Stimulated activated CD4-positive, alpha-beta T cell treated with anti-CD3 and anti-CD28 coated beads, Interleukin-12 subunit alpha, Interleukin-12 subunit beta, amount 100 ng/mL, for 24 hours (primary cell): ENCODE data around the gene ADAMTS3.

Experiments
- DNase-seq, 2 experiments: peaks; one replicate each; pipeline ENCODE4 v3.0.0-alpha.2; 2020; ENCODE audit warnings: low read depth in 2 of 2

ADAMTS3 gene

DNA sequence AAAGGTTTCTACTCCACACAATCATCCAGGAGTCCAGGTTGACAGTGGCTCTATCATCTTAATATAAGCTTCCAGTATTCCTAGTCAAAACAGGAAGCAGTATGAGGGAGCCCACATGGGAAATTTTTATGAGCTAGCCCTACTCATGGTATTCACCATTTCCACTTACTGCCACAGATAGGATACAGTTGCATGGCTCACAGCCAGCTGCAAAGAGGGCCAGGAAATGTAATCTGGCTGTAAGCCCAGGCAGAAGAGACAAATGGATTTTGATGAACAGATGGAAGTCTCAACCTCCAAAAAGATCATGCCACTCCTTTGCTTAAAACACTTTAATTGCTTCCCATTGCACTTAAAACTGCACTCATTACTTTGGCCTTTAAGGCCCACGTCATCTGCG, 150.6 kb downstream of the ADAMTS3 start:
- no peak for DNase-seq

DNA sequence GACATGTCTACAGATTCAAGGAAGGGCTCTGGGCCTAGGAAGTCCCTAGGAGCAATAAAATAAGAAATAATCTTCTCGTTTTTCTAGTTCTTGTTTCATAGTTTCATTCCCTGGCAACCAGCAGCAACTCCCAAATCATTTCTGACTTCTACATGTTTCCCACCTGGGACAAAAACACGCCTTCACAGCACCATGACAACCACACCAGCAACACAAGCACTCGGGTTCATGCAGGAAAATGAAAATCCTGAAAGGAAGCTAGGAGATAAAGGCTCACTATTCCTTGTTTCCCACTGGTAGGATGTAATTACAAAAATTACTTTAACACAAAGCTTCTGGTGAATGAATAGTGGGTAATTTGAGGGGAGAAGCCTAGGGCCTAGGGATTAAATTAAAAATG, 158.9 kb downstream of the ADAMTS3 start:
- no peak for DNase-seq

DNA sequence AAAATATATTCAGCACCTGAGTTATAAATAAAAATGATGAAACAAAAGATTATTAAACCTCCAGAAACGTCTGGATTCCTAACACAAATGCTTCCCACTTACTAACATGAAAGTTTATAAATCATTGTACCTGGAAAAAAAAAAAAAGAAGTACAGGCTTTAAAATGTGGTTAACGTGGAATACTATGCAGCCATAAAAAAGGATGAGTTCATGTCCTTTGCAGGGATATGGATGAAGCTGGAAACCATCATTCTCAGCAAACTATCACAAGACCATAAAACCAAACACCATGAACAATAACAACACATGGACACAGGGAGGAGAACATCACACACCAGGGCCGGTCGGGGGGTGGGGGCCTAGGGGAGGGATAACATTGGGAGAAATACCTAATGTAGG, 160.5 kb downstream of the ADAMTS3 start:
- DNase-seq, result no peak

DNA sequence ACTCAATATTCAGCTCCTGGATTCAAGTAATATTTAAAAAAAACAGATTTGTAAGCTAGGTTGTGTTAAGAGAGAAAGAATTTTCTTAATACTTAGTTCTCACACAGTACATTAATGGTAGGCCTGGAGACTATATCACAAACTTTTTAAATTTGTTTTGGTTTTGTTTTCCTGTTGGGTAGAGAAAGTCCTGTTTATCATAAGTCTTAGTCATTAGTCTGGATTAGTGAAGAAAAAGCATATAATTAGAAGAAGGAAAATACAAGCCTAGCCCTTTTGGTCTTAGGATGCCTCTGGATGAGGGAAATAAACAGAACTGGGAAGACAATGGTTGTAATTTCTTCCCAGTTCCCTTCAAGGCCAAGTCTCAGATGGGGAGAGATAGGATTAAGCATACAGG, 163.6 kb downstream of the ADAMTS3 start:
- no peak for DNase-seq

DNA sequence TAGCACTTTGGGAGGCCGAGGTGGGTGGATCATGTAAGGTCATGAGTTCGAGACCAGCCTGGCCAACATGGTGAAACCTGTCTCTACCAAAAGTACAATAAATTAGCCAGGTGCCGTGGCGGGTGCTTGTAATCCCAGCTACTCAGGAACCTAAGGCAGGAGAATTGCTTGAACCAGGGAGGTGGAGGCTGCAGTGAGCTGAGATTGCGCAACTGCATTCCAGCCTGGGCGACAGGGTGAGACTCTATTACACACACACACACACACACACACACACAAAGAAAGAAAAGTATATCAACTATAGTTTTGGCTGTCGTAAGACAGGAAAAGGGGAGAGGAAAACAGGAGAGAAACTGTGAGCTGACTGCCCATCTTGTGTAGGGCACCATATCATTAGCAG, 171.7 kb downstream of the ADAMTS3 start:
- DNase-seq, result no peak

DNA sequence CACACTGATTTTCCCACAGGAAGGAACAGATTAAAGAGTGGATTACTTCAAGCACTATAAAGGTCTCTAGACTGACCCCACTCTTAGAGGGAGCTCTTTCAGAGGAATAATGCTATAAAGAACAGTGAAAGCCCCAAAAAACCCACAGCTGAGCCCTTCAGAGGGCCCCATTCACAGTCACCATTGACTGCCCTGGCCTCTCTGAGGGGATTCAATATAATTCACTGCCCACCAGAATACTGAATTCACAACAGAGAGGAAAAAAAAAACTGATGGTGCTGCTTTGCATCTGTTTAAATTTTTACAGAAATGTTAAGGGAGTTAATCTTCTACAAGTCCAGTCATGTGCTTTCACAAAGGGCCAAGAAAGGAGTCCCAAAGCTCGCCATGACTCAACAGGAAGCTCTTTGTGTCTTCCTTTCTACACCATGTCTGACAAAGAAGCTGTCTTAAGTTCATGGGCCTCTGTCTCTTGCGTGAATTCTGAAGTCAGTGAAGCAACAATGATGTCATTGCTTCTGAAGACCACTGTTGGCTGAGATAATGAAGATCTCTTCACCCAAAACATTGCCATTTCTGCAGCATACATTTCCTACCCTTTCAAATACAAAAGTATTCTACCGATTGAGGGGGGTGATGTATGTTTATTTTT, 174.9 kb downstream of the ADAMTS3 start:
- no peak for DNase-seq

DNA sequence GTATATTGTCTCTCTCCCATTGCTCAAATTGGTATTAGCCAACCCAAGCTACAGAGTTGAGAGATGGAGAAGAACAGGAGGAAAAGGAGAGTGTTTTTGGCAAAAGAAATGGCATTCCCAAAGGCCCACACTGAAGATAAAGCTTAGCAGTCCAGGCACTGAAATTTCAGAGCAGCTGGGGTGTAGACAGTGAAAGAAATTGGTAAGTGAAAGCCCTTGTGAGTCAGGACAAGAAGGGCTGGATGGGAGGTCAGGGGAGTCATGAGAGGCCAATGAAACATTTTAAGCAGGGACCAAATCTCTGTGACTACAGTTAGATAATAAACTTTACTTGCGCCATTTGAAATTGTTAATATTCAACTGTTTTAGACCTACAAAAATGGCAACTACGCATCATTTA, 177.7 kb downstream of the ADAMTS3 start:
- DNase-seq, result no peak

DNA sequence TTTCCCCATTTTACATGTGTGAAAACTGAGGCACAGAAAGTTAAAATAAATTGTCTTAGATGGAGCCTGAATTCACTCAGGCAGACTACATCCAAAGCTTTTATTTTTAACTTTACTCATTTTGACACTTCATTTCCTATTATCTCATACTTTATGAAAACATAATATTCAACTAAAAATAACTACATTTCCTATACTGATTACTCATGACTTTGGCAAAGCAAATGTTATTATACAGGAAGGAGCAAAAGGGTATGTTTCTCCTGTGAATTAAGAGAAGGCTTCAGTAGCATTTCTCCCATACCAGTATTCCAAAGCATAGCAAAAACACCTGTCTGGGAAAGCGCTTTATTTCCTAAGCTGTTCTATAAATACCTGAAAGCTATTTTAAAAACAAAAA, 178.6 kb downstream of the ADAMTS3 start:
- no peak for DNase-seq

DNA sequence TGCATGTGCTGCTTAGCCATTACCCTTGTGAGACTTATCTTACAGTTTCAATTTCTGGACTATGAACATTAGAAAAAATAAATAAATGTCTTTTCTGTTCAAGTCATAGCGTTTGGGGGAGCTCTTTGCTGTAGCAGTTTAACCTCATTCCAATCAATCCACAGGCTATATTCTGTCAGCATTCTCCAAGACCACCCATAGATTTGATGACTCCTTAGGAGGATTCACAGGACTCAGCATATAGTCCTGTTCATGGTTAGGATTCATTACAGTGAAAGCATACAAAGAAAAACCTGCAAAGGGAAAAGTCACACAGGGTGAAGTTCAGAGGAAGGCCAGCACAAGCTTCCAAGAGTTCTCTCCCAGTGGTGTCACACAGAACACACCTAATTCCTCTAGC, 180.5 kb downstream of the ADAMTS3 start:
- no peak for DNase-seq

DNA sequence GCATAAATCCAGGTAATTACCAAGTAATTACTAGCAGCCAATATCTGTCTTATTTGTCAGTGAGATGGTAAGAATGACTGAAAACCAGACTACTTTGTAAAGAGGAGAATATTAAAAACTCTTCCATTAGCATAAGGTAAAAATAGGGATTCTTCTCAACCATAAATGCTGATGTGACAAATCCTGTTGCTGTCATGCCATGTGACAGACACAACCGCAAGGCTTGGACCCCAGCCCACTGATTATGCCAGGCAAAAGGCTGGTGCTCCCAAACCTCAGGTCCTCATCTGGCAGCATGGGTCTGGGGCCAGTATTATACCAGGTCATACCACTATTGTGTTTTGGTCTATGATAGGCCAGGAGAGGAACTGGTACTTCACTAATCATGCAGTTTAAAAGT, 181.1 kb downstream of the ADAMTS3 start:
- no peak for DNase-seq

DNA sequence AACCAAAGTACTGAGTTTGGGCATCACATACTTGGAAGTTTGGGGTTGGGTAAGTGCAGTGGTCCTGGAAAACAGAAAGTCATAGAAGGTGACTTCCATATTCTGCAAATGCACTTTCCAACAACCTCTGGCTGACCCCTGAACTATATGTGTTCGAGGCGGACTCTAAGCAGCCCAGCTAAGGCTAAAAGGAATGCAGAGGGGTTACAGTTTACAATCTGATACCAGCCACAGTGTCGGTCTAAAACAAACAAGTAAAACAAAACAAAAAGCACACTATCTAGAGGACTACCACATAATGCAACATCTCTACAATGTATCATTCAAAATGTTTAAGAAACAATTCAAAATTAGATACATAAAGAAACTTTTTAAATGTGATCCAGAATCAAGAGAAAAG, 185.6 kb downstream of the ADAMTS3 start:
- DNase-seq, result no peak

DNA sequence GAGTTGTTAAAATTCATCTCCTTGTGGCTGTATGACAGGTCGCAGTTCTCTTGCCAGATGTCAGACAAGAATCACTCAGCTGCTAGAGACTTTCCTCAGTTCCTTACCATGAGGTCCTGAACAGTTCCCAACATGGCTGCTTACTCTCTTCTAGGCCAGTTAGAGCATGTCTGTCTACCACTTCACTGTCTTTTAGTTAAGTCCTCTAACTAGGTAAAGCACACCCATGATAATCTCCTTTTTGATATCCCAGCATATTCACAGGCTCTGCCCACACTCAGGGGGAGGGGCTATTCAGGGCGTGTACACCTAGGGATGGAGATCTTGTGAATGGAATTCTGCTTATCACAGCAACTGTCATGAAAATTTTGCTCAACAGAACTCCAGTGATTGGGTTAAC, 190.1 kb downstream of the ADAMTS3 start:
- DNase-seq, result no peak

DNA sequence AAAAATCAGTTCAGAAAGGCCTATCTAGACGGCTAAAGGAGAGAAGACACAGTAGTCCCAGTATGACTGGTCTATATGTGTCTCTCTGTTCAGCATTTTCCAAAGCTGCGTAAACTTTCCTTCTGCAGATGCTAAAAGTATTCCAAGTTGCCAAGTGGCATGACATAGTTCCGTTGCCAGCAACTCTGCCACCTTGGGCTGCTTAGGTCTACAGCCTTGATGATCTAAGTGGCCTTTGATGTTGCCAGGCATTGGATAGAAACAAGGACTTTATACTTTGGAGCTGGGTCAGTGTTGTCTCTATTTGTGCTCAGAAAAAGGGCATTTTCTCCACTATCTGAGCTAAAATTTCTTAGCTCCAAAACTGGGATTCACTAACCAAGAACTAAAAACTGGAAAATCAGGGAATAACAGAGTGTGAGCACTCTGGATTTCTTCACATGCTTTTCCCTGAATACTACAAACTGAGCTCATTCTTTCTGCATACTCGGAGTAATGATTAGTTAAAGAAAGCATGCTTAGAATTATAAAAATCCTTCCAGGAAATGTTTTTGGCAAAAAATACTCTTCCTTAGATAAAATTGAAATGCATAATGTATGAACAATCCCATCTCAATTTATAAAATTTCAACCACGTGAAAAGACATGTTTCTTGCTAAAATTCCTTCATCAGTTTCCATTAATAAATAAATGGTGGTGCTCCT, 191.4 kb downstream of the ADAMTS3 start:
- DNase-seq, result no peak

DNA sequence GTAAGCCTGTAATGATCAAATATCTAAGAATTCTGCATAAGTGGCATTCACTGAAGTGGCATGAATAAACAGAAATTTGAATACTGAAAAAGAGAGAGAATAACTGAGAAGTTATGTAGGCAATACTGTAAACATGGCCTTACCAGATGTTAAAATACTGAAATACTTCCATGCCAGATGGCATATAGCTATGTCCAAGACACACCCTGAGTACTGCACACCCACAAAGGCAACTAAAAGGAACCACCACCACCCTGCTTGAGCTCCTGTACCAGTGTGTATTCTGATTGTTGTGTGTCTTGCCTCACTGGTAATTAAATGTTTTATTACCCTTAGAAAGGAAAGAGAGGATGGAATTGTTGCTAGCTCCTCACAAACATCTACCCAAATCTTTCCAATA, 192.1 kb downstream of the ADAMTS3 start:
- DNase-seq, result no peak

DNA sequence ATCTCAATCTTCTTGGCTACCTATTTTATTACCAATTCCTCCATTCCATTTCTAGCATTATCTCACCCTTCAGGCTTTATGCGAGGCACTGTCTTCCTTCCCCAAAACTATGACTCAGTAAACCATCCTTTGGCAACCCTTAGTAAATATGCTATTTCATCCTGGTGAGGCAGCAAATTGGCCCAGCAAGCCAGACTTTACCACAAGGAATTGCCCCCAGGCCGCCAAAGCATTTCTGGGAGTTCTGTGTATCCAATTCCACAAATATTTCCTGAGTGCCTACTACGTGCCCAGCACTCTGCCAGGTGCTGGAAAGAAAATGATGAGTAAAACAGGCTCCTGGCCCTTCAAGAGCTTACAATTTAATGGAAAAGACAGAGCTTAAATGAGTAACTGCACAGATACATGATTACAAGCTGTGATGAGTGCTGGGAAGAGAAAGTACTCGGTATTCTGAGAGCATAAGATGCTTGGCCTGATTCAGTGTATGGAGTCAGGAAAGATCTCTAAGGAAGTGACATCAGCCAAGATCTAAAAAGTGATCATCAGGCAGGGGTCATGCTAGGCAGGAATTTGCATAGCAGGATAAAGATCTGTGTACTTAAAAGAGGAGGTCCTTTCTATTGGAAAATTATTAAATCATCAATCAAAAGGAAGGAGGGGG, 193.8 kb downstream of the ADAMTS3 start:
- DNase-seq, result no peak

DNA sequence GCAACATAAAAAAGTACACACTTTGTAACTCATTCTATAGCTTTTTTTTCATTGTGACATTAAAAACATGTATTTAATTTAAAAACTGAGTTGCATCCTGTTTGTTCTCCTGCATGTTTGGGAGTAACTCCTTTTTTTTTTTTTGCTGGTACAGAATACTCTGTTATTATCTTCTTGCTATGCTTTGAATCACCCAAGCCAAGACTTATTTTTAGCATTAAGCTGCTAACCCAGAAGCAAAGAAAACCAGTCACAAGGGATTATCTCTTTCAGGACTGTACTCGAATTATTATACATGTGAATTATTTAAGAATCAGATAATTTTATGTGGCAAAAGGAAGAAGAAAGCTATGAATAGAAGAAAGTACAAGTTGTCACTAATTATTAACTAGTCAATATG, 194.9 kb downstream of the ADAMTS3 start:
- DNase-seq, result no peak

DNA sequence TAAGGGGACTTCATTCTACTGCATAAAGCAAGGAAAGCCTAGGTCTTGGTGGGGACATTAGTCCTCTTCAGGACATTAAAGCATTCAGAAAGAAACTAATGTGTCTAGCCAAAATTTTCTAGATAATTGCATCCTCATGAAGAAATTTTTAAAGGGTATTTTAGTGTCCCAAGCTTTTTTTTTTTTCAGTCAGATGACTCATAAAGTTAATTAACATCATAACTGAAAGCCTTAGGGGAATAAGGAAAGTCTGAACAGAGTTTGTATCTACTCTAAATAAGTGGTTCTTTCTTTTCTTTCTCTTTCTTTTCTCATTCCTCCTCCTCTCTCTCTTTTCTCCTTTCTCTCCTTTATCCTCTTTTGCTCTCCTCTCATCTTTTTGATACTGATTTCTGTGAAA, 202.4 kb downstream of the ADAMTS3 start:
- no peak for DNase-seq

DNA sequence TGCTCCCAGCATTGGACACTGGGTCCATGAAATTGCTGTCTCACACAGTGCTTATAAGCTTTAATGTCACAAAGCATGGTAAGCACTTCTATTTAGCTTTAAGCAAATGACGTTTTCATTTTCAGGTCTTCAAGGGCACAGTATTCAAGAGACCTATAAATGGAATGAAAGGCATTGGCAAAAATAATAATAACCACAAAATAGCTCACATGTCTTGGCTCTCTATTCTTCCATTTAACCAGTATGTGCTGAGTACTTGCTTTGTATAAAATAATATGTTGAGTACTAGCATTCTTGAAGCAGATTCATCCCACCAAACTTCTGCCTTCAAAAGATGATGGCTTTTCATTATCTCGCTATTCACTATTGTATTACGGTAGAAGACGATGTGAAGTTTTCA, 203.0 kb downstream of the ADAMTS3 start:
- DNase-seq, result no peak

DNA sequence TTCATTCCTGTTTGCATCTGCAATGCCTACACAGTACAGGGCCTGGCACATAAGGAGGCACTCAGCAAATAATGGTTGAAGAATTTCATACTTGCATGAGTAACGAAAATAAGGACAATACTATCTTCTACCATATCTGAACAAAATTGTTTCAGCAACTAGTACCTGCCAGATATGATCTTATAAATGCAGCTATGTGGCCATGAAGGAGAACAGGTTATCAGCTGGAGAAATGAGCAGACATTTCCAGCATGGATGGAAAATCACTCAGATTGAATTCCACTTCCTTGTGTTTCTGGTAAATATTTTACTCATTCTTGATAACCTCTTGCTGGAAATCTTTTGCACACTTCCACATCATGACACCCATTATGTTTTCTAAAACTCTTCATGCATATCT, 204.0 kb downstream of the ADAMTS3 start:
- no peak for DNase-seq

DNA sequence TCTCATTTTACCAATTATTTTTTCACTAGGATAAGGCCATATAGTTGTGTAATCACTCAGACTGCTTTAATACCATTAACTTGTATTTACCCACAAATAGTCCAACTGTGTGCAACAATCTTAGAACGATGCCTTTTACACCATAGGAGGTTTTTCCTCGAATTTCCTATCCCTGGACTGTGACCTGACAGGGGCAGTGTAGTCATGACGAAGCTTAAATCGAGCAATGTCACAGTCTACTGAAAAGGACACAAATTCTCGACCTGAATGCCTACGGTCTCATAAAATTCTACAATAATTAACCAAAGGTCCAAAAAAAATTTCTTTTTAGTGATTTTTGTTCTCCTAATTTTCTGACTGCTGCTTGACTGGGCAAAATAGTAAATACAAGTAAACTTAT, 208.9 kb downstream of the ADAMTS3 start:
- no peak for DNase-seq

DNA sequence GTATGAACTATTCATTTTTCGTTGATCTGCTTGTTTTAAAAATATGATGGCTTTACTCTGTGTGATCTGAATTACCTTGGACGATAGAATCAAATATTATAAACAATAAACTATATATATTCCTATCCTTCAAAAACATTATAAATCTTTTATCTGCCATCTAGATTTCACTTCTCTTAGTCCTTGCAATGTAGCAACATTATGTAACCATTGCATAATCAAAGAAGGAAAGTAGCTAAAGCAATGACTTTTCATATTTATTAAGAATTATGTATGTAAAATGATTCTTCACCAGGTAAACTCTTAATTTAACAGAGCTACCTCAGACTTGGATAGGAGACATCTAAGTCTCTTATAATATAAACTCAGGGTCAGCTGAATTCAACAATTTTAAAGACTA, 210.5 kb downstream of the ADAMTS3 start:
- no peak for DNase-seq

DNA sequence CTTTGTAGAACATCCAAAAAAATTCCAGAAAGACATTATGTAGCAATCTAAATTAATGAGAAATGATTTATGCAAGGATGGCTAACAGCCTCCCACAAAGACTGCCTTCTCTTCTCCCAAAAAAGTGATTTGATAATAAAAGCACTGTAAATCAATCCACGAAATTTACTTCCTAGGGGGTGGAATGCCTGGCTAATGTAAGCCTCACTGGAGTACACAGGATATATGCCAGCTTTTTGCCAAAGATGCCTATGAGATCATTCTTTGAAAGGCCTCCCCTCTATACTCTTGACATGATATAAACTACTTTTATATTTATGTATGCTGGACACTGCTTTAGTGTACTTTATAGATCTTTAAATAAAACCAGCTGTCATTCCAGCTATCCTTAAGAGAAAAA, 211.1 kb downstream of the ADAMTS3 start:
- DNase-seq, result no peak

DNA sequence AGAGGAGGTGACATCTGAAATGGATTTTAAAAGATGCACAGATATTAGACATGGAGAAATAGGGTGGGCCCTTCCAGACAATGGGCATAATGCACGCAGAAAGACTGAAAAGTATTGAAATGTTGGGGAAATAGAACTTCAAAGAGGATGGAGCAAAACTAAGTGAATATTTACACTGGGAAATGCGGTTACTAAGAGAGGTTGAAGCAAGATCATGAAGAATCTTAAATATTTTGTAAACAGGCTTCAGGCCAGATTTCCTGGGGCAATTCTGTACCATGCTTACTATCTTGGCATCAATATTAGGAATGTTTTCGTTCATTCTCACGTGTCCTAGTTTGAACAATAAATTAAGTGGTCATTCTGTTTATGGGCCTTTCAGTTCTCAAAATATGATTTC, 216.3 kb downstream of the ADAMTS3 start:
- DNase-seq, result no peak
